Right lobe of liver (tissue), 4 donors: Measurements from ENCODE around the gene BRDT.

Experiments used
- POLR2A ChIP-seq: fragments of 450-650 bp; IDR thresholded peaks from one replicate; pipeline ENCODE4 v1.6.1; 2017; ENCODE audit warnings: antibody characterized with exemption, mild to moderate bottlenecking
- TF ChIP-seq, protein P1 (sequence below), 4 donors: fragments of 200-600 bp in 3 of 4; fragments of 450-650 bp in 1 of 4; IDR thresholded peaks; one replicate each; pipeline versions ENCODE4 v1.5.1 to v1.8.0; 2016 to 2022; ENCODE audit warnings: antibody characterized with exemption in 4 of 4, mild to moderate bottlenecking in 2 of 4
- donor health status: DM: no; HTN: no; CAD: no.
- donor health status: DM: no; HTN: no; CAD: no.
- donor health status: DM: no; HTN: yes; CAD: no.

DNA sequence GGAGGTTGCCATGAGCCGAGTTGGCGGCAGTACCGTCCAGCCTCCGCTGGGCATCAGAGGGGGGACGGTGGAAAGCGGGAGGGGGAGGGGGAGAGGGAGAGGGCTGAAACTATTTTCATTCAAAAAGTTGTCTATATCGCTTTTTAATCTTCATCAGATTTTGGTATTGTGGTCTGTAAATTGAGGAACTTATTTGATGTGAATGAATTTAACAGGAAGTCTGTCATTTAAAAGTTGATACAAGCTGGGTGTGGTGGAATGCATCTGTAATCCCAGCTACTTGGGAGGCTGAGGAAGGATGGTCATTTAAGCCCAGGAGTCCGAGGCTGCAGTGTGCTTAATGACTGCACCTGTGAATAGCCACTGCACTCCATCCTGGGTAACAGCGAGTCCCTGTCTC, 77.6 kb downstream of the BRDT start:
- TF ChIP-seq, protein P1, sequence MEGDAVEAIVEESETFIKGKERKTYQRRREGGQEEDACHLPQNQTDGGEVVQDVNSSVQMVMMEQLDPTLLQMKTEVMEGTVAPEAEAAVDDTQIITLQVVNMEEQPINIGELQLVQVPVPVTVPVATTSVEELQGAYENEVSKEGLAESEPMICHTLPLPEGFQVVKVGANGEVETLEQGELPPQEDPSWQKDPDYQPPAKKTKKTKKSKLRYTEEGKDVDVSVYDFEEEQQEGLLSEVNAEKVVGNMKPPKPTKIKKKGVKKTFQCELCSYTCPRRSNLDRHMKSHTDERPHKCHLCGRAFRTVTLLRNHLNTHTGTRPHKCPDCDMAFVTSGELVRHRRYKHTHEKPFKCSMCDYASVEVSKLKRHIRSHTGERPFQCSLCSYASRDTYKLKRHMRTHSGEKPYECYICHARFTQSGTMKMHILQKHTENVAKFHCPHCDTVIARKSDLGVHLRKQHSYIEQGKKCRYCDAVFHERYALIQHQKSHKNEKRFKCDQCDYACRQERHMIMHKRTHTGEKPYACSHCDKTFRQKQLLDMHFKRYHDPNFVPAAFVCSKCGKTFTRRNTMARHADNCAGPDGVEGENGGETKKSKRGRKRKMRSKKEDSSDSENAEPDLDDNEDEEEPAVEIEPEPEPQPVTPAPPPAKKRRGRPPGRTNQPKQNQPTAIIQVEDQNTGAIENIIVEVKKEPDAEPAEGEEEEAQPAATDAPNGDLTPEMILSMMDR (IDR thresholded peaks at IDR 0.05): no peak
- TF ChIP-seq POLR2A: no peak
